Activated naive CD8-positive, alpha-beta T cell (primary cell): Measurements from ENCODE around the gene SEPTIN12.

Source experiments
- H3K27ac Mint-ChIP-seq: one replicate; pipeline ENCODE4 v1.8.0; 2021; ENCODE audit warnings: mixed read lengths
- H3K27me3 Mint-ChIP-seq: one replicate; pipeline ENCODE4 v1.8.0; 2021; ENCODE audit warnings: mixed read lengths
- H3K36me3 Mint-ChIP-seq: one replicate; pipeline ENCODE4 v1.8.0; 2021; ENCODE audit warnings: mixed read lengths
- H3K4me1 Mint-ChIP-seq: one replicate; pipeline ENCODE4 v1.8.0; 2021; ENCODE audit warnings: low read depth, mixed read lengths
- H3K4me3 Mint-ChIP-seq: one replicate; pipeline ENCODE4 v1.8.0; 2021; ENCODE audit warnings: mild to moderate bottlenecking, mixed read lengths
- H3K9me3 Mint-ChIP-seq: one replicate; pipeline ENCODE4 v1.8.0; 2021; ENCODE audit warnings: low read depth, mixed read lengths

The SEPTIN12 gene

DNA sequence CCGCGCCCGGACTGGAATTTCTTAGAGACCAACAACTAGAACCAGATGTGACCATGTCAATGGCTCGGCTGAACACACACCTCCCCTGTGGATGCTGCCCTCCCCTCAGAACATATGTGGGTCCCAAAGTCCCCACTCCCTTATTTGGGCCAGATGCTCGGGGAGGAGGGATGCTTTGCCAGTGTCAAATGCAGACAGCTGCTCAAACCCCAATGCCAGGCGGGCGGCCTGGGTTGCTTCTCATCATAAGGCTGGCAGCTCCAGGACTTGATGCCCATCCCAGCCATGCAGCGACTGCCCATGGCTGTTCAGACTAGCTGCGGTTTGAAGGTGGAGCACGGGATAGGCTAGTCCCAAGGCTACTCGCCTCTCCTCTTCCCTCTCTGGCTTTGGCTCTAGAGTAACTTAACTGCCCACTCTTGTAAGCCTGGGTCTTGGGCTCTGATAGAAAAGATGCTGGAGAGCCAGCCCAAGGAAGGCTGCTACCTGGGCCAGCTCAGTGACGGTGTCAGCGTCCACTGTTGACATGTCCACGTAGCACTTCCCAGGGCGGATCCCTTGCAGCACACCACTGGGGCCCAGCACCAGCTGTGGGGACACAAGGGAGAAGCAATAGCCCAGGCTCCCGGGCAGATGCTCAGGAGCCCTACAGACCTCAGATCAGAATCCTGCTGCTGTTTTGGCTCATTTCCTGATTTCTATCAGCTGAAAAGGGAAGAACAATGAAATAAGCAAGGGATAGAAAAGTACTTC is 25.3 kb upstream of the SEPTIN12 start:
- Mint-ChIP-seq H3K4me3 (no peak overlapping the region), H3K27ac (no peak overlapping the region), H3K9me3 (no peaks in the 10 kb centered on the region), H3K36me3 (peaks cover 4% of the 10 kb centered on the region), H3K4me1 (no peaks in the 10 kb centered on the region), H3K27me3 (no peaks in the 10 kb centered on the region)

DNA sequence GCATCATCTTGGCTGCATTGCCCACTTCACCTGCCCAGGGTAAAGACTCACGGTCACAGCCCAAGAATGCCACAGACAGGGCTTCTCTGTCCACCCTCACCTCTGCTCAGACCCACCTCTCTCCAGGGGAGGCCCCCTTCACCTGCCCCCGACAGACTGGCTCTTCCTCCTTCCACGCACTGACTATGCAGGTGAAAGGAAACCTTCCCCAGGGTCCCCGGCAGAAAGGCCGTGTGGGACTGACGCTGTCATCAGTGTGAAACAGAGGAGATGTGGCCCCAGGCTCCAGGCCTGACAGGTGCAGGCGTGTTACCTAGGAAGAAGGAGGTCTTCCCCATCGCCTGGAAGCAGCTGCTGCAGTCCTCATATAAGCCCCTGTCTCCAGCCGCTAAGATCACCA is 23.6 kb upstream of the SEPTIN12 start:
- Mint-ChIP-seq H3K4me1 (no peaks in the 10 kb centered on the region), H3K9me3 (no peaks in the 10 kb centered on the region), H3K4me3 (no peak overlapping the region), H3K27ac (peak overlapping the region; percentile 46), H3K36me3 (peaks cover 7% of the 10 kb centered on the region), H3K27me3 (no peaks in the 10 kb centered on the region)

DNA sequence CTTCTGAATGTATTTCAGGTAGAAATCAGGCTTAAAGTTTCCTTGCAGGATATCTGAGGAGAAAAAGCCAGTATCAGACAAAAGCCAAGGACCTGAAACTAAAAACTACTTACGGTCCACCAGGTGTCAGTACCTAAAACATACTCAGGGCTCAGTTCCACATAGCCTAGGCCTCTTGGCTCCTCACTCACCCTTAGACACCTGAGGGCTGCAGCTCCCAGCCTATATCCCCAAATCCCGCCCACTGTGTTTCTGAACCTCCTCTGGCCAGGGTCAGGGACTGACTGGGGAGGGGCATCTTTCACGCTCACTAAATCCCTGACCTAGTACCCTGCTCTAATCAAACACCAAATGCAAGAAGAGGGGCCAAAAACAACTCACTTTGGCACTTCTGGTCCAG is 23.1 kb upstream of the SEPTIN12 start:
- Mint-ChIP-seq H3K27ac (no peak overlapping the region), H3K4me1 (no peaks in the 10 kb centered on the region), H3K36me3 (peaks cover 5% of the 10 kb centered on the region), H3K27me3 (no peaks in the 10 kb centered on the region), H3K9me3 (no peaks in the 10 kb centered on the region), H3K4me3 (no peak overlapping the region)

DNA sequence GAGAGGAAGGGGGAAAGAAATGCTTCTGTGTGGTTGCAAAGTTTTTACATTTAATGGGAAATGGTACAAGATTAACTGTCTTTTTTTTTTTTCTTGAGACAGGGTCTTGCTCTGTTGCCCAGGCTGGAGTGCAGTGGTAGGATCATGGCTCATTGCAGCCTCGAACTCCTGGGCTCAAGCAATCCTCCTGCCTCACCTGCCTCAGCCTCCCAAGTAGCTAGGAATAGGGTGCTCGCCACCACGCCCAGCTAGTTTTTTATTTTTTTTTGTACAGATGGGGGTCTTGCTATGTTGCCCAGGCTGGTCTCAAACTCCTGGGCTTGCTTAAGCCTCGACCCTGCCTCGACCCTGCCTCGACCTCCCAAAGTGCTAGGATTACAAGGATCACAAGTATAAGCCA is 18.1 kb upstream of the SEPTIN12 start:
- H3K27ac Mint-ChIP-seq: no peak overlapping the region
- peaks cover 9% of the 10 kb centered on the region for H3K4me1 Mint-ChIP-seq
- no peaks in the 10 kb centered on the region for H3K27me3 Mint-ChIP-seq
- no peak overlapping the region for H3K4me3 Mint-ChIP-seq
- H3K9me3 Mint-ChIP-seq: no peaks in the 10 kb centered on the region
- H3K36me3 Mint-ChIP-seq: peaks cover 2% of the 10 kb centered on the region

GRCh38 chr16:4805231-4805630 is 17.1 kb upstream of the SEPTIN12 start:
- Mint-ChIP-seq H3K27ac (no peak overlapping the region), H3K4me1 (peaks cover 15% of the 10 kb centered on the region), H3K4me3 (no peak overlapping the region), H3K36me3 (peaks cover 2% of the 10 kb centered on the region), H3K27me3 (no peaks in the 10 kb centered on the region), H3K9me3 (no peaks in the 10 kb centered on the region)

DNA sequence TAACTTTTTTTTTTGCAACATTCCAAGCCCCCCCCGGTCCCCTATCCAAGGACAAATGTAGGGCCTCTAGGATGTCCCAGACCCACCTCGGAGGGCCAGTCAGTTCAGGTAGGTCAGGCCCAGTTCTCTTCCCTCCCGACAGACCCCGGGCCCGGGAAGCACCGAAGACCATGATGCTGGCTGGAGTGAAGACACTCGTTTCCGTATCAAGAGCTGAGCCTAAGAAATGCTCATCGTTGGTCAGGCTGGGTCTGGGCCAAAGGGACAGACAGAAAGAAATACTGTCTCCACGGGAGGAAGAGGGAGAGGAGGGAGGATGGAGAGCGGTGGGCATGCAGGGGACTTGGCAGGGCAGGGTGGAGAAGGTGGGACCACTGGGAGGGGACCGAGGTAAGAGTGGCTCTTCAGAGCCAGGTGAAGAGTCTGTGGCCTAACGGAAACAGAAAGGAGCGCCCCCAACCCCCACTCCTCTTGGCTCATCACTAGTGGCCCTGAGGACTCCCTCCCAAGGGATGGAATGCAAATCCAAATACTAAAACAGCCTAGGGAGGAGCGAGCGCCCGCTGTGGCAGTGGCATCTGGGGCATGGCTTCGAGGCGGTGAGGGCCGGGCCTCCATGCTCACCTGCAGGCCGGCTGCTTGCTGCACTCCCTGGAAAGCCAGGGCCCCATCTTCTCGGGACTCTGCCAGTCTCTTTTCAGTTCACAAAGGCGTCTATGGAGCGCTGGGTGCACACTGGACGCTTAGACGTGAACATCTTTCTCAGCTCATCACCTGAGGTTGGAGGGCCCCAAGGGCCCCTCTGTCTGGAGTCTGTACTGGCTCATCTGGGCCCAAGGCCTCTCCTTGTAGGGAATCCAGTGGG is 16.0 kb upstream of the SEPTIN12 start:
- no peaks in the 10 kb centered on the region for H3K9me3 Mint-ChIP-seq
- peak overlapping the region; percentile 46 for H3K27ac Mint-ChIP-seq
- H3K36me3 Mint-ChIP-seq: peaks cover 2% of the 10 kb centered on the region
- H3K4me3 Mint-ChIP-seq: peak overlapping the region; percentile 42
- no peaks in the 10 kb centered on the region for H3K27me3 Mint-ChIP-seq
- H3K4me1 Mint-ChIP-seq: peaks cover 15% of the 10 kb centered on the region

GRCh38 chr16:4803401-4803844 is 15.3 kb upstream of the SEPTIN12 start:
- peaks cover 2% of the 10 kb centered on the region for H3K36me3 Mint-ChIP-seq
- H3K4me1 Mint-ChIP-seq: peaks cover 15% of the 10 kb centered on the region
- H3K27ac Mint-ChIP-seq: peak overlapping the region; percentile 46
- no peaks in the 10 kb centered on the region for H3K27me3 Mint-ChIP-seq
- no peaks in the 10 kb centered on the region for H3K9me3 Mint-ChIP-seq
- peak overlapping the region; percentile 76 for H3K4me3 Mint-ChIP-seq

DNA sequence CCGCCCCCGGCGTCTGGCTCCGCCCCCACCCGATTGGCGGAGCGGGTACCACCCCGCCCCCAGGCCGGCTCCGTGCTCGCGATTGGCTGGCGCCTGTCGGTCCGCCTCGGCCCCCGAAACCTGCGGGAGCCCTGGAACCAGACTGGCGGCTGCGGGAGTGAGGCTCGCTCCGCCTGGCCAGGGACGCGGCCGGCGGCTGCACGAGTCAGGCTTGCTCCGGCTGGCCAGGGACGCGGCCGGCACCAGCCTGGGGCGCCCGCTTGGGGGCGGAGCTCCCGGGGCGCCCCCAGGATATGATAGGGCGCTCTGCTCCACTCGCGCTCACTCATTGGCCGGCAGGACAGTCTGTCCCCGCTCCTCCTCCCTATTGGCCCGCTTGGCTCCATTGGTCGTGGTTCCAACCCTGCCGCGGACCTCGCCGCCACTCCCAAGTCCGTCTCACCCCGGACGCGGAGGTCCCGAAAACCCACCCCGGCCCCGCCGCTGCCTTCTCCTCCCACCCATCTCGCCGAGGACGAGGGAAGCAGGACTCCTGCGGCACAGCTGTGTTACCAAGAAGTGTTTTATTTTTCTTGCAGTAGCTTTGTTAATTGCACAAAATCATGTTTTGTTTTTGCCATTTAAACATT is 14.6 kb upstream of the SEPTIN12 start:
- H3K4me3 Mint-ChIP-seq: peak overlapping the region; percentile 76
- H3K36me3 Mint-ChIP-seq: peaks cover 2% of the 10 kb centered on the region
- no peak overlapping the region for H3K27ac Mint-ChIP-seq
- H3K9me3 Mint-ChIP-seq: no peaks in the 10 kb centered on the region
- peaks cover 15% of the 10 kb centered on the region for H3K4me1 Mint-ChIP-seq
- no peaks in the 10 kb centered on the region for H3K27me3 Mint-ChIP-seq

GRCh38 chr16:4801962-4802658 is 14.0 kb upstream of the SEPTIN12 start, which contains the start of gene ROGDI:
Gene ROGDI, minus strand, starts transcription at chr16:4802633. Its CDS starts 62 bp downstream, at chr16:4802571.
- Mint-ChIP-seq H3K36me3 (no peaks in the 10 kb centered on the region), H3K27ac (peak within 1 kb of the TSS; percentile 46), H3K4me1 (peaks cover 15% of the 10 kb centered on the region), H3K9me3 (no peaks in the 10 kb centered on the region), H3K27me3 (no peaks in the 10 kb centered on the region), H3K4me3 (peak within 1 kb of the TSS; percentile 82)

- Mint-ChIP-seq H3K9me3 (no peaks in the 10 kb centered on the region), H3K36me3 (no peaks in the 10 kb centered on the region), H3K4me3 (peak overlapping the region; percentile 82), H3K27me3 (no peaks in the 10 kb centered on the region), H3K4me1 (peaks cover 15% of the 10 kb centered on the region), H3K27ac (no peak overlapping the region)
Observed at GRCh38 chr16:4801051-4801961, 13.2 kb upstream of the SEPTIN12 start.

GRCh38 chr16:4800290-4801041 is 12.3 kb upstream of the SEPTIN12 start:
- Mint-ChIP-seq H3K4me1 (peaks cover 15% of the 10 kb centered on the region), H3K27ac (no peak overlapping the region), H3K36me3 (no peaks in the 10 kb centered on the region), H3K27me3 (no peaks in the 10 kb centered on the region), H3K4me3 (peak overlapping the region; percentile 18), H3K9me3 (no peaks in the 10 kb centered on the region)

GRCh38 chr16:4799171-4799855 is 11.2 kb upstream of the SEPTIN12 start:
- Mint-ChIP-seq H3K4me1 (peaks cover 15% of the 10 kb centered on the region), H3K36me3 (no peaks in the 10 kb centered on the region), H3K4me3 (no peak overlapping the region), H3K9me3 (no peaks in the 10 kb centered on the region), H3K27ac (no peak overlapping the region), H3K27me3 (no peaks in the 10 kb centered on the region)

DNA sequence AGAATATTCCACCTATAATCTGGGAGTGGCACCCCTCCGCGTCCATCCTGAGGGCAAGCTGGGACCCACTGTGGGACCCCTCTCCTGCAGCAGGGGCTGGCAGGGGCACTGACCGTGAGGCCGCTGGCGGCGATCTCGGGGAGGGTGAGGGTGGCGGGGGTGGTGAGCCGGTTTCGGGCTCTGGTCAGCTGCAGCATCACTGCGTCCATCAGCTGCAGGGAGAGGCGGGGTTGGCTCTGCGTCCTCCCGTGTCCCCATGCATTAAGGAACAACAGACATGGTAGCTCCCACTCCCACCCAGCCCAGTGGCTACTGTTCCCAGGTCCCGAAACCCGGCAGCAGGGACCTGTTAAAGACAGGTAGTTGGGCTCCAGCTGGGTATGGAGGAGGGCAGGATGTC is 10.3 kb upstream of the SEPTIN12 start:
- H3K27me3 Mint-ChIP-seq: no peaks in the 10 kb centered on the region
- H3K4me1 Mint-ChIP-seq: peaks cover 12% of the 10 kb centered on the region
- no peak overlapping the region for H3K27ac Mint-ChIP-seq
- no peaks in the 10 kb centered on the region for H3K36me3 Mint-ChIP-seq
- H3K4me3 Mint-ChIP-seq: no peak overlapping the region
- no peaks in the 10 kb centered on the region for H3K9me3 Mint-ChIP-seq
